BLaER1 (cell line): ENCODE measurements around the gene CELSR3.

Experiments used
- H3K27ac ChIP-seq: shearing (Covaris generic); formaldehyde crosslinking; 2 replicates; pipeline ENCODE4 v1.8.1; 2022
- H3K27me3 ChIP-seq: shearing (Covaris generic); formaldehyde crosslinking; 2 replicates; pipeline ENCODE4 v1.8.1; 2022
- H3K36me3 ChIP-seq: shearing (Covaris generic); formaldehyde crosslinking; 2 replicates; pipeline ENCODE4 v1.8.1; 2022
- H3K4me1 ChIP-seq: shearing (Covaris generic); formaldehyde crosslinking; 2 replicates; pipeline ENCODE4 v1.8.1; 2022
- H3K4me2 ChIP-seq: shearing (Covaris generic); formaldehyde crosslinking; 2 replicates; pipeline ENCODE4 v1.8.1; 2022
- H3K4me3 ChIP-seq: shearing (Covaris generic); formaldehyde crosslinking; 2 replicates; pipeline ENCODE4 v1.8.1; 2022
- H3K9ac ChIP-seq: shearing (Covaris generic); formaldehyde crosslinking; 2 replicates; pipeline ENCODE4 v1.8.1; 2022
- H3K9me3 ChIP-seq: shearing (Covaris generic); formaldehyde crosslinking; 2 replicates; pipeline ENCODE4 v1.8.1; 2022
- H4K20me1 ChIP-seq: shearing (Covaris generic); formaldehyde crosslinking; 2 replicates; pipeline ENCODE4 v1.8.1; 2022
- Cebpa-rat ChIP-seq: shearing (Covaris generic); IDR thresholded peaks from 2 replicates; pipeline ENCODE4 v1.8.1; 2022

Gene CELSR3

GRCh38 chr3:48661501-48662144 is 1.1 kb downstream of the CELSR3 start:
- Histone ChIP-seq H3K9ac (no peak overlapping the region), H4K20me1 (peaks cover 42% of the 10 kb centered on the region), H3K4me1 (peaks cover 22% of the 10 kb centered on the region), H3K4me2 (peak overlapping the region; percentile 80), H3K27ac (no peak overlapping the region), H3K4me3 (peak overlapping the region; percentile 60), H3K36me3 (peaks cover 19% of the 10 kb centered on the region), H3K27me3 (peaks cover 3% of the 10 kb centered on the region; the same call in 1 of the 2 replicates), H3K9me3 (peaks cover 20% of the 10 kb centered on the region)
- TF ChIP-seq Cebpa-rat: no peak

GRCh38 chr3:48660800-48661400 is 1.8 kb downstream of the CELSR3 start:
- Histone ChIP-seq H3K36me3 (peaks cover 19% of the 10 kb centered on the region), H3K27me3 (peaks cover 5% of the 10 kb centered on the region; the same call in 1 of the 2 replicates), H3K27ac (no peak overlapping the region), H3K4me2 (peak overlapping the region; percentile 80), H3K9ac (no peak overlapping the region), H3K4me1 (peaks cover 26% of the 10 kb centered on the region), H4K20me1 (peaks cover 42% of the 10 kb centered on the region), H3K4me3 (peak overlapping the region; percentile 60), H3K9me3 (peaks cover 20% of the 10 kb centered on the region)
- TF ChIP-seq Cebpa-rat: no peak

DNA sequence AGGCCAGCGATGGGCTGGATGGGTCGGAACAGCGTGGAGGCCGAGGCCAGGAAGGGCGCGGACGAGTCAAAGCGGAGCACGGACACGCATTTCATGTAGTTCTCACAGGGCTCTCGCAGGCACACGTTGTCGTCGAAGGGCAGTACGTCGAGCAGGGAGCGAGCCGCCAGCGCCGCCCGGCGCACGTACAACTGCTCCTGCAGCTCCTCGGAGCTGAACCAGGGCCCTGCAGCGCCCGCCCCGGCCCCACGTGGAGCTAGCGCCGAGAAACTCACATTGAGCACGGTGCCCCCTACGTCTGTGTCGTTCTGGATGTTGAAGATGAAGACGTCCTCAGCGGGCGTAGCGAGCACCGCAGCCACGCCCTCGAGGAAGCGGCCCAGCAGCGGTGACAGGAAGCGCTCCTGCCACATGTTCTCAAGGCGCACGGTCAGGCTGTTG is 5.8 kb downstream of the CELSR3 start:
- peak overlapping the region; percentile 74; the same call in 1 of the 2 replicates for H3K9ac ChIP-seq
- TF ChIP-seq Cebpa-rat: no peak

GRCh38 chr3:48656061-48656840 is 6.4 kb downstream of the CELSR3 start:
- peak overlapping the region; percentile 71 for H3K4me3 ChIP-seq
- H3K36me3 ChIP-seq: no peaks in the 10 kb centered on the region
- H3K9ac ChIP-seq: peak overlapping the region; percentile 74; the same call in 1 of the 2 replicates
- H3K4me2 ChIP-seq: peak overlapping the region; percentile 89
- H3K27ac ChIP-seq: peak overlapping the region; percentile 63
- H3K4me1 ChIP-seq: peaks cover 26% of the 10 kb centered on the region
- no peak for TF ChIP-seq Cebpa-rat
- H4K20me1 ChIP-seq: peaks cover 28% of the 10 kb centered on the region
- peaks cover 5% of the 10 kb centered on the region; the same call in 1 of the 2 replicates for H3K27me3 ChIP-seq
- no peaks in the 10 kb centered on the region for H3K9me3 ChIP-seq

More for the DNA sequence above, 5.8 kb downstream of the CELSR3 start:
- peaks cover 30% of the 10 kb centered on the region for H3K4me1 ChIP-seq
- no peaks in the 10 kb centered on the region for H3K9me3 ChIP-seq
- peaks cover 30% of the 10 kb centered on the region for H4K20me1 ChIP-seq
- peaks cover 5% of the 10 kb centered on the region; the same call in 1 of the 2 replicates for H3K27me3 ChIP-seq
- no peaks in the 10 kb centered on the region for H3K36me3 ChIP-seq
- peak overlapping the region; percentile 71 for H3K4me3 ChIP-seq
- H3K4me2 ChIP-seq: peak overlapping the region; percentile 89
- H3K27ac ChIP-seq: peak overlapping the region; percentile 63

GRCh38 chr3:48655606-48656005 is 7.1 kb downstream of the CELSR3 start:
- H3K27ac ChIP-seq: no peak overlapping the region
- no peak overlapping the region for H3K9ac ChIP-seq
- peaks cover 21% of the 10 kb centered on the region for H4K20me1 ChIP-seq
- H3K27me3 ChIP-seq: peaks cover 5% of the 10 kb centered on the region; the same call in 1 of the 2 replicates
- H3K4me1 ChIP-seq: peaks cover 20% of the 10 kb centered on the region
- H3K36me3 ChIP-seq: no peaks in the 10 kb centered on the region
- TF ChIP-seq Cebpa-rat: no peak
- H3K4me3 ChIP-seq: peak overlapping the region; percentile 71
- H3K4me2 ChIP-seq: peak overlapping the region; percentile 89
- H3K9me3 ChIP-seq: no peaks in the 10 kb centered on the region

GRCh38 chr3:48655063-48655462 is 7.6 kb downstream of the CELSR3 start:
- H3K4me3 ChIP-seq: no peak overlapping the region
- H3K36me3 ChIP-seq: no peaks in the 10 kb centered on the region
- TF ChIP-seq Cebpa-rat: no peak
- peaks cover 5% of the 10 kb centered on the region; the same call in 1 of the 2 replicates for H3K27me3 ChIP-seq
- peaks cover 18% of the 10 kb centered on the region for H3K4me1 ChIP-seq
- H3K9ac ChIP-seq: no peak overlapping the region
- 0 out of 2 replicates have a peak, but pooled peaks cover 16% of the 10 kb centered on the region for H4K20me1 ChIP-seq
- H3K9me3 ChIP-seq: no peaks in the 10 kb centered on the region
- H3K27ac ChIP-seq: no peak overlapping the region
- H3K4me2 ChIP-seq: peak overlapping the region; percentile 89

- Histone ChIP-seq H3K9ac (no peak overlapping the region), H3K27me3 (peaks cover 5% of the 10 kb centered on the region; the same call in 1 of the 2 replicates), H3K4me1 (peaks cover 18% of the 10 kb centered on the region), H3K27ac (no peak overlapping the region), H3K36me3 (no peaks in the 10 kb centered on the region), H3K4me3 (no peak overlapping the region), H3K9me3 (no peaks in the 10 kb centered on the region), H3K4me2 (no peak overlapping the region), H4K20me1 (no peaks in the 10 kb centered on the region)
- no peak for TF ChIP-seq Cebpa-rat
Observed at GRCh38 chr3:48652923-48653715, 9.6 kb downstream of the CELSR3 start.

DNA sequence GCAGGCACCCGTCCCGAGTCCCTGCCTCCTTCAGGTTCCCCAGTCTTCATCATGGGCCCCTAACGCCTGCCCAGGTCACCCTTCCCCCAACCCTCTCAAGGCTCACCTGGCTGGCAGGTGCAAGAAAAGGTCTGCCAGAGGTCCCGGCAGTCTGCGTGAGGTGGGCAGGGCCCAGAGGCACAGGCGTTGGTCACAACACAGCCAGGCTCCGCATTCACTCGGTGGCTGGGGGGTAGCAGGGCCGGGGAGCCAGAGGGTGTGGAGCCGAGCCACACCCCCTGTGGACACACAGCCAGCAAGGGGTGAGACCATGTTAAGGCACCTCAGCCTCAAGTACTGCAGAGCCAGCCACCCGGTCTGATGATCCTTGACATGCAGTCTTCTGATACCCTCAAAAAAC is 10.9 kb downstream of the CELSR3 start:
- TF ChIP-seq Cebpa-rat: no peak
- no peaks in the 10 kb centered on the region for H3K36me3 ChIP-seq
- H3K4me2 ChIP-seq: no peak overlapping the region
- H3K9me3 ChIP-seq: no peaks in the 10 kb centered on the region
- H4K20me1 ChIP-seq: no peaks in the 10 kb centered on the region
- no peak overlapping the region for H3K27ac ChIP-seq
- H3K4me3 ChIP-seq: no peak overlapping the region
- no peak overlapping the region for H3K9ac ChIP-seq
- H3K27me3 ChIP-seq: peaks cover 3% of the 10 kb centered on the region; the same call in 1 of the 2 replicates
- peaks cover 13% of the 10 kb centered on the region for H3K4me1 ChIP-seq

DNA sequence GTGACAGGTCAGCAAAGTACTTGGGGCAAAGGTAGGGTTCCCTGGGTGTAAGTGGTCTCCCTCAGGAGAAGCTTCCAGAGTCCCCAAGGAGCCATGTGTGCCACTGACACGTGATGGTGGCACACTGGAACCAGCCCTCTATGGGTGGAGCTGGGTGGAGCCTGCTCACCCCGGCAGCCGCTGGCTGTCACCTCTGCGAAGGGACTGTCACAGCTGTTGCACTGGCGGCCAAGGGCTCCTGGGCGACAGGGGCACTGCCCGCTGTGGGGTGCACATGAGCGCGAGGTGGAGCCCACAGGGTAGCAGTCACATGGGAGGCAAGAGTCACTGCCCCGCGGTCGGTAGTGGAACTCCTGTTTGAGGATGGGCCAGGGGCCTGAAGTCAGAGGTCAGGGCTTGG is 12.0 kb downstream of the CELSR3 start:
- no peak overlapping the region for H3K4me3 ChIP-seq
- H3K4me1 ChIP-seq: peaks cover 8% of the 10 kb centered on the region
- H3K9ac ChIP-seq: no peak overlapping the region
- no peaks in the 10 kb centered on the region for H3K9me3 ChIP-seq
- no peak for TF ChIP-seq Cebpa-rat
- H4K20me1 ChIP-seq: no peaks in the 10 kb centered on the region
- H3K27ac ChIP-seq: no peak overlapping the region
- H3K4me2 ChIP-seq: no peak overlapping the region
- H3K36me3 ChIP-seq: no peaks in the 10 kb centered on the region
- no peaks in the 10 kb centered on the region for H3K27me3 ChIP-seq
